Pancreas (tissue), 10 donors: ENCODE results near the gene LRTM1. TPM values are rescaled to one million over a fixed set of nuclear protein-coding genes. Genes with fewer than 3 reads are reported as not detected.

Source experiments
- ATAC-seq, 4 donors: fragments of 200-7000 bp; cut with Tn5 transposase; one replicate each; pipeline versions ENCODE4 v1.8.0 to v1.9.1; 2020; ENCODE audit warnings: mild to moderate bottlenecking in 4 of 4, moderate library complexity in 4 of 4
- DNase-seq, 6 donors: peaks; one replicate each; pipeline ENCODE4 v3.0.0-alpha.2; 2020
- FAIRE-seq: peaks from 2 replicates; lab custom pipeline; 2012; peaks lifted over from hg19 to GRCh38; lab: Jason Lieb, UNC
- H3K27ac ChIP-seq, 4 donors: fragments of 200-600 bp; sonication (generic); 1 replicate in 3 of 4; 2 replicates in 1 of 4; pipeline versions ENCODE4 v1.5.0 to v1.8.0; 2020
- H3K27me3 ChIP-seq, 4 donors: fragments of 200-600 bp; one replicate each; pipeline ENCODE4 v1.8.0; 2021
- H3K36me3 ChIP-seq, 3 donors: fragments of 200-600 bp; sonication (generic) in 1 of 3; one replicate each; pipeline versions ENCODE4 v1.5.0 to v1.8.0; 2020 to 2021
- H3K4me1 ChIP-seq, 3 donors: fragments of 200-600 bp; one replicate each; pipeline ENCODE4 v1.8.0; 2021
- H3K4me3 ChIP-seq, 4 donors: fragments of 200-600 bp; sonication (generic) in 2 of 4; one replicate each; pipeline versions ENCODE4 v1.5.0 to v1.8.0; 2020 to 2021
- H3K9me3 ChIP-seq, 4 donors: fragments of 200-600 bp; one replicate each; pipeline ENCODE4 v1.8.0; 2021
- CTCF ChIP-seq, 4 donors: fragments of 200-600 bp; sonication (generic) in 3 of 4; IDR thresholded peaks; one replicate each; pipeline versions ENCODE4 v1.5.0 to v1.8.0; 2021; ENCODE audit warnings: antibody characterized with exemption in 4 of 4
- WGBS, 2 donors: extraction: QIAGEN DNeasy Blood & Tissue Kit; methylation state at CpG; one replicate each; pipeline ENCODE4 v1.1.7; 2013; 5-methylcytosine and 5-hydroxymethylcytosine counted together
- intact Hi-C, 3 donors: fragments of 100-400 bp; cut with DNase I; formaldehyde crosslinking; loops; one replicate each; pipeline versions ENCODE4 v1.11.1 to v1.14.2; 2022
- polyA plus RNA-seq, 2 donors: library from polyadenylated mRNA; stranded (reverse); fragments of 200-250 nt; gene quantifications; one replicate each; pipeline ENCODE4 v1.2.3, GENCODE V29; 2013
- total RNA-seq, 6 donors: library from RNA; stranded (reverse); fragmentation: NEBNext Ultra II Directional in 4 of 6; extraction: Animal tissue kit (Norgen Biotek cat#: 25700) in 4 of 6; gene quantifications; one replicate each; pipeline versions ENCODE4 v1.2.1 to v1.2.4, GENCODE V29; 2021 to 2023
- donor health status: healthy with polysubstance abuse.
- donor health status: DM: no; HTN: no; CAD: no; lungs with moderate emphysema.
- donor health status: DM: no; HTN: no; CAD: no.
- donor health status: control.
- donor health status: control.
- donor health status: Bipolar disorder and iron deficiency.
- donor health status: DM: yes; HTN: yes; CAD: no.
- donor health status: DM: no; HTN: no; CAD: no.
- donor health status: DM: no; HTN: no; CAD: no.
- donor health status: DM: yes; HTN: yes; CAD: no.

Gene LRTM1
- total and polyA plus RNA-seq, 8 donors: not detected

GRCh38 chr3:54888873-54889272, 39.0 kb downstream of the LRTM1 start:
- intact Hi-C loops: no loop called here
- DNase-seq: no peak
- Histone ChIP-seq H3K4me3 (no peak overlapping the region), H3K27me3 (no peaks in the 10 kb centered on the region), H3K9me3 (no peaks in the 10 kb centered on the region), H3K4me1 (no peaks in the 10 kb centered on the region), H3K27ac (no peak overlapping the region), H3K36me3 (no peaks in the 10 kb centered on the region)
- 82 to 96% methylated on average over 1 of the region's 1 CpG for WGBS, 2 donors
- no peak for ATAC-seq
- no peak for FAIRE-seq
- TF ChIP-seq CTCF (IDR thresholded peaks at IDR 0.05): no peak

- DNase-seq: no peak
- Histone ChIP-seq H3K27ac (no peak overlapping the region), H3K4me1 (no peaks in the 10 kb centered on the region), H3K4me3 (no peak overlapping the region), H3K27me3 (no peaks in the 10 kb centered on the region), H3K9me3 (no peaks in the 10 kb centered on the region), H3K36me3 (no peaks in the 10 kb centered on the region)
- WGBS, 2 donors: 84 to 85% methylated on average over 9 of the region's 9 CpGs
- TF ChIP-seq CTCF (IDR thresholded peaks at IDR 0.05): no peak
- ATAC-seq: no peak
- no peak for FAIRE-seq
- intact Hi-C loops: no loop called here
Observed at GRCh38 chr3:54888162-54888561, 39.7 kb downstream of the LRTM1 start.

- Histone ChIP-seq H3K4me1 (no peaks in the 10 kb centered on the region), H3K9me3 (no peaks in the 10 kb centered on the region), H3K27ac (no peak overlapping the region), H3K4me3 (no peak overlapping the region), H3K36me3 (no peaks in the 10 kb centered on the region), H3K27me3 (peaks cover 0 to 6% (median 0%) of the 10 kb centered on the region in 4 donors)
- WGBS, 2 donors: 47 to 77% methylated on average over 3 of the region's 3 CpGs
- ATAC-seq: peak in 1 of 4 donors; percentile 46
- intact Hi-C loops: no loop called here
- DNase-seq: no peak
- no peak for TF ChIP-seq CTCF (IDR thresholded peaks at IDR 0.05)
- no peak for FAIRE-seq
Observed at GRCh38 chr3:54882129-54882833, 45.6 kb downstream of the LRTM1 start.

- TF ChIP-seq CTCF (IDR thresholded peaks at IDR 0.05): no peak
- no peak for FAIRE-seq
- ATAC-seq: no peak
- no peaks in the 10 kb centered on the region for H3K36me3 ChIP-seq
- no peaks in the 10 kb centered on the region for H3K9me3 ChIP-seq
- no peaks in the 10 kb centered on the region for H3K4me1 ChIP-seq
- no peak overlapping the region for H3K27ac ChIP-seq
- WGBS, 2 donors: 46 to 53% methylated on average over 7 of the region's 7 CpGs
- no peak for DNase-seq
- no peak overlapping the region for H3K4me3 ChIP-seq
- H3K27me3 ChIP-seq: peaks cover 0 to 6% (median 0%) of the 10 kb centered on the region in 4 donors
- intact Hi-C loops: no loop called here
Observed at GRCh38 chr3:54878145-54878544, 49.7 kb downstream of the LRTM1 start.

GRCh38 chr3:54877730-54878129, 50.1 kb downstream of the LRTM1 start:
- FAIRE-seq: no peak
- H3K4me3 ChIP-seq: no peak overlapping the region
- no peak for ATAC-seq
- H3K27me3 ChIP-seq: peaks cover 0 to 6% (median 0%) of the 10 kb centered on the region in 4 donors
- no peak for TF ChIP-seq CTCF (IDR thresholded peaks at IDR 0.05)
- no peaks in the 10 kb centered on the region for H3K36me3 ChIP-seq
- H3K9me3 ChIP-seq: no peaks in the 10 kb centered on the region
- intact Hi-C loops: no loop called here
- H3K27ac ChIP-seq: no peak overlapping the region
- no peaks in the 10 kb centered on the region for H3K4me1 ChIP-seq
- no peak for DNase-seq
- 70 to 87% methylated on average over 4 of the region's 4 CpGs for WGBS, 2 donors
